ENCODE results near the gene NTRK1.

- TF ChIP-seq CTCF (IDR thresholded peaks at IDR 0.05; ENCODE audit: insufficient read depth, low read length), result no peak
- TF ChIP-seq POLR2AphosphoS5 (IDR thresholded peaks at IDR 0.05; ENCODE audit: low read depth), result no peak
- TF ChIP-seq REST (IDR thresholded peaks at IDR 0.05; ENCODE audit: insufficient replicate concordance, low read depth), result no peak
- TF ChIP-seq GABPA (IDR thresholded peaks at IDR 0.05; ENCODE audit: low read depth), result no peak
- no peak for TF ChIP-seq SPI1 (IDR thresholded peaks at IDR 0.05; ENCODE audit: borderline replicate concordance, low read depth)
These were observed 33.3 kb downstream of the NTRK1 start for GRCh38 chr1:156894001-156894400.
